Stimulated activated CD8-positive, alpha-beta memory T cell treated with anti-CD3 and anti-CD28 coated beads, Interleukin-15, amount 100 ng/mL, for 24 hours (primary cell): ENCODE measurements around the gene ZDHHC1.
A peak's percentile ranks its signal among the peaks of the same experiment; 100 is the strongest.

Experiments
- DNase-seq: peaks from one replicate; pipeline ENCODE4 v3.0.0-alpha.2; 2020; ENCODE audit warnings: low read depth

ZDHHC1 gene

GRCh38 chr16:67409631-67410030 lies 6.6 kb downstream of the ZDHHC1 start:
- DNase-seq: no peak

- DNase-seq: no peak
Measured at GRCh38 chr16:67407788-67408452, 8.4 kb downstream of the ZDHHC1 start.

GRCh38 chr16:67407176-67407787 lies 9.0 kb downstream of the ZDHHC1 start:
- DNase-seq: no peak

GRCh38 chr16:67406111-67406971 lies 9.9 kb downstream of the ZDHHC1 start:
- DNase-seq: no peak

GRCh38 chr16:67405336-67405735 lies 10.9 kb downstream of the ZDHHC1 start:
- no peak for DNase-seq

- DNase-seq: no peak
Measured at GRCh38 chr16:67404740-67405226, 11.5 kb downstream of the ZDHHC1 start.

- no peak for DNase-seq
Measured at GRCh38 chr16:67403976-67404555, 12.2 kb downstream of the ZDHHC1 start.

GRCh38 chr16:67400901-67401300 lies 15.4 kb downstream of the ZDHHC1 start:
- no peak for DNase-seq

GRCh38 chr16:67399749-67400704 lies 16.2 kb downstream of the ZDHHC1 start:
- no peak for DNase-seq

- peak; percentile 35 for DNase-seq
Measured at GRCh38 chr16:67399218-67399733, 17.0 kb downstream of the ZDHHC1 start.

- DNase-seq: no peak
Measured at GRCh38 chr16:67398546-67399217, 17.6 kb downstream of the ZDHHC1 start.

- DNase-seq: no peak
Measured at GRCh38 chr16:67397812-67398545, 18.3 kb downstream of the ZDHHC1 start.

GRCh38 chr16:67397036-67397801 lies 19.1 kb downstream of the ZDHHC1 start:
- DNase-seq: no peak

- no peak for DNase-seq
Measured at GRCh38 chr16:67396159-67397035, 19.9 kb downstream of the ZDHHC1 start.

GRCh38 chr16:67395458-67396158 lies 20.7 kb downstream of the ZDHHC1 start:
- no peak for DNase-seq

GRCh38 chr16:67395105-67395457 lies 21.2 kb downstream of the ZDHHC1 start:
- no peak for DNase-seq
